H1 (cell line): ENCODE results near the gene PIBF1. TPM values are rescaled to one million over a fixed set of nuclear protein-coding genes. Genes with fewer than 3 reads are reported as not detected.

Experiments used
- CHD2 ChIP-seq: IDR thresholded peaks from 2 replicates; pipeline ENCODE4 v1.6.1; 2012; ENCODE audit warnings: low read length, improper control_type of control experiment
- CHD7 ChIP-seq: fragments of 300-600 bp; sonication (generic); IDR thresholded peaks from 2 replicates; pipeline ENCODE4 v1.7.1; 2012; ENCODE audit warnings: low read length, moderate library complexity, mild to moderate bottlenecking, inconsistent platforms; ENCODE audit not compliant: insufficient replicate concordance
- JUND ChIP-seq: IDR thresholded peaks from 2 replicates; pipeline ENCODE4 v1.6.1; 2011; ENCODE audit warnings: mild to moderate bottlenecking, improper control_type of control experiment, low read length
- MAX ChIP-seq: IDR thresholded peaks from 2 replicates; pipeline ENCODE4 v1.6.1; 2012; ENCODE audit warnings: inconsistent platforms
- POLR2A ChIP-seq, 2 experiments: IDR thresholded peaks; 1 replicate in 1 of 2; 2 replicates in 1 of 2; pipeline ENCODE4 v1.6.1; 2011; ENCODE audit warnings: low read depth in 2 of 2, low read length in 2 of 2, mild to moderate bottlenecking in 2 of 2; ENCODE audit errors: control extremely low read depth in 1 of 2
- SIN3A ChIP-seq, 2 experiments: IDR thresholded peaks in 1 of 2; conservative IDR thresholded peaks in 1 of 2; 2 replicates each; pipeline ENCODE4 v1.6.1; 2011 to 2012; ENCODE audit warnings: low read length in 2 of 2, improper control_type of control experiment in 1 of 2, low read depth in 1 of 2, mild to moderate bottlenecking in 1 of 2
- SIRT6 ChIP-seq: IDR thresholded peaks from one replicate; pipeline ENCODE4 v1.7.1; 2012; ENCODE audit warnings: low read length, inconsistent platforms
- SP1 ChIP-seq: IDR thresholded peaks from 2 replicates; pipeline ENCODE4 v1.6.1; 2011; ENCODE audit warnings: low read depth, low read length
- USF2 ChIP-seq: IDR thresholded peaks from 2 replicates; pipeline ENCODE4 v1.6.1; 2011; ENCODE audit warnings: low read length, improper control_type of control experiment
- YY1 ChIP-seq: IDR thresholded peaks from 2 replicates; pipeline ENCODE4 v1.6.1; 2011; ENCODE audit warnings: low read depth, mild to moderate bottlenecking, low read length
- polyA plus RNA-seq, 7 experiments: library from polyadenylated mRNA; depleted of rRNA in 3 of 7; stranded (reverse) in 5 of 7; unstranded in 2 of 7; fragments of >200 nt in 5 of 7; fragments of 200-250 nt in 2 of 7; gene quantifications; 1 replicate in 5 of 7; 2 replicates in 1 of 7; 4 replicates in 1 of 7; pipeline versions ENCODE4 v1.2.1 to v1.2.3, GENCODE V29; 2011 to 2013; ENCODE audit warnings: missing spikeins in 2 of 7, mixed read lengths in 2 of 7
- total RNA-seq: library from RNA; stranded (reverse); fragmentation: NEBNext Ultra II Directional; extraction: Animal tissue kit (Norgen Biotek cat#: 25700); gene quantifications from 2 replicates; pipeline ENCODE4 v1.2.1, GENCODE V29; 2021

The PIBF1 gene
- total and polyA plus RNA-seq, 2 of the 8 experiments (the other 6 are each of a cell fraction or from before 2014, with no cell fraction given), result 1.1 to 13.2 TPM

GRCh38 chr13:73058736-73059459 lies 277.0 kb downstream of the PIBF1 start, which contains the start of gene KLF5 (continued):
- TF ChIP-seq CHD7, result no peak
- TF ChIP-seq JUND, result no peak
- TF ChIP-seq CHD2, result peak; percentile 90
- TF ChIP-seq SIN3A (conservative IDR thresholded peaks at IDR 0.05 in 1 of 2, IDR thresholded peaks at IDR 0.05 in 1 of 2; ENCODE audit: low read depth in 1 of 2, low read length in 2 of 2), result peak in 1 of 2 experiments; percentile 6; a peak in 2 of 4 replicates
- peak in 1 of 2 experiments; percentile 59; a peak in 2 of 3 replicates for TF ChIP-seq POLR2A (IDR thresholded peaks at IDR 0.05; ENCODE audit: control extremely low read depth in 1 of 2, low read depth in 2 of 2, low read length in 2 of 2)
- TF ChIP-seq SP1, result peak; percentile 95
- TF ChIP-seq USF2, result no peak
- TF ChIP-seq MAX, result peak; percentile 78; the same call in 1 of the 2 replicates
- TF ChIP-seq SIRT6, result no peak
- no peak for TF ChIP-seq YY1
